UCSD-AML1 (cell line): ENCODE results near the gene MFSD1.

Experiments used
- DNase-seq: peaks from one replicate; lab custom pipeline; 2025; ENCODE audit not compliant: unreplicated experiment; lab: John Stamatoyannopoulos, UW

MFSD1 gene

GRCh38 chr3:158809642-158810041, 7.8 kb downstream of the MFSD1 start:
- DNase-seq, result no peak

- DNase-seq, result no peak
These were observed 9.2 kb downstream of the MFSD1 start for GRCh38 chr3:158810823-158811724.

DNA sequence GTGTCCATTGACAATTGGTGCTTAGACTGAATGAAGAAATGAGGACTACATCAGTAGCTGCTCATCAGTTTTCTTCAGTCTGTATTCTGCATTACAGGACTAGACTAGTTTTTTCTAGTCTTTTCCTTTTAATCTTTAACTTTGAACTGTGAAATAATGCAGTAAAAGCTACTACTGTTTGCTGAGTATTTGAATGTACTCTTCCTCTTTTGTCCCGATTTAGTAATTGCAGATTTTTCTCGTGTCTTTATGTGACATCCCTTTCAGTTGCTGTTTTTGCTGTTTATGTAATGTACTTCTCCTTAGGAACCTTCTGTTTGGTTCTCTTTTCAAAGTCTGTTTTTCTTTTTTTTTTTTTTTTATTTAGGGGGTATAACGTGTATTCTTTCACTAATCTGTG, 17.4 kb downstream of the MFSD1 start:
- DNase-seq, result no peak

GRCh38 chr3:158820521-158820920, 18.7 kb downstream of the MFSD1 start:
- no peak for DNase-seq

DNA sequence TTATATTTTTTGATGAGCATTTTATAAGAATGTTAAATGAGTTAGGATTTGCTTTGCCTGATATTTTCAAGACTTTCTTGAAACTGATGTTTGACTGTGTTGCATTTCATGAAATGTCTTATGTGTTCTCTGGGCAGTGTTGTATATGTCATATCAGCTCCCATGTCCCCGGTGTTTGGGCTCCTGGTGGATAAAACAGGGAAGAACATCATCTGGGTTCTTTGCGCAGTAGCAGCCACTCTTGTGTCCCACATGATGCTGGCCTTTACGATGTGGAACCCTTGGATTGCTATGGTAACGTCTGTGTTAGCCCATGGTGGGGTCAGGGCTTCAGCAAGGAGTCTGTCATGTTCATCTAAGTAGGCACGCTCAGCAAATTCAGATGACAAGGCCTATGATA, 20.0 kb downstream of the MFSD1 start:
- DNase-seq, result no peak

GRCh38 chr3:158823426-158823825, 21.6 kb downstream of the MFSD1 start:
- no peak for DNase-seq

- no peak for DNase-seq
These were observed 25.9 kb downstream of the MFSD1 start for GRCh38 chr3:158827773-158828172.

GRCh38 chr3:158830391-158830790, 28.5 kb downstream of the MFSD1 start:
- DNase-seq, result no peak

DNA sequence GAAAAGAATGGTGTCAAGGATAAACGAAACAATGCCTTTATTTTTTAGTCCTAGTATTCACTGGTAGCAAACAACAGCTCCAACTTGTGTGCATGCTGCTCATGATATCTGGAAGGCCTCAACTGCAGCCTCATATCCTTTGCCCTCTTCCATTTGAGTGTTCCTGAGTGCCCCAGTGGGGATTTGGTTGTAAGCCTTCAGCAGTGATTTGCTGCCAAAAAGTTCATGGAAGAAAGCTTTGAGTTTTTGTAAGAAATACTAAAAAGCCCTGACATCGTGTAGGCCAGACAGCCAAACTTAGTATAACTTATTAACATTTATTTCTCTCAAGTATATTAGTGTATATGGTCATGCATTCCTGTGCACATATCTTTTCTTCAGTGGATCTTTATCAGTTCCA, 30.0 kb downstream of the MFSD1 start:
- no peak for DNase-seq

- no peak for DNase-seq
These were observed 33.8 kb downstream of the MFSD1 start for GRCh38 chr3:158835631-158836030.

GRCh38 chr3:158836312-158836711, 34.5 kb downstream of the MFSD1 start:
- DNase-seq, result no peak

GRCh38 chr3:158837240-158837639, 35.4 kb downstream of the MFSD1 start:
- DNase-seq, result no peak

- no peak for DNase-seq
These were observed 38.1 kb downstream of the MFSD1 start for GRCh38 chr3:158839966-158840365.

DNA sequence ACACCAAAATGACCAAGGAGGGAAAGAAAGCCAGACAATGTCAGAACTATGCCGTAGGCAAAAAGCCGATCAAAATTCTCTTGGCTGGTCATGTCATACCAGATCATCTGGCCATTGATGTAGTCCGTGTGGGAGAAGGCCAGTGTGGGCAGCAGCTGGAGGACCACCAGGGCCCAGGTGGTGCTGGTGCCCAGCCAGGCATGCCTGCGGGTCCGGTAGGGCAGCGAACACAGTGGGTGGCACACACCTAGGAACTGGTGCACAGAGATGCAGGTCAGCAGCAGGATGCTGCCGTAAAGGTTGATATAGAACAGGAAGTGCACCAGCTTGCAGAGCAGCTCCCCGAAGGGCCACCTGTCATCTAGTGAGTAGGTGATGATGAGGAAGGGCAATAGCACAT, 39.5 kb downstream of the MFSD1 start:
- no peak for DNase-seq

DNA sequence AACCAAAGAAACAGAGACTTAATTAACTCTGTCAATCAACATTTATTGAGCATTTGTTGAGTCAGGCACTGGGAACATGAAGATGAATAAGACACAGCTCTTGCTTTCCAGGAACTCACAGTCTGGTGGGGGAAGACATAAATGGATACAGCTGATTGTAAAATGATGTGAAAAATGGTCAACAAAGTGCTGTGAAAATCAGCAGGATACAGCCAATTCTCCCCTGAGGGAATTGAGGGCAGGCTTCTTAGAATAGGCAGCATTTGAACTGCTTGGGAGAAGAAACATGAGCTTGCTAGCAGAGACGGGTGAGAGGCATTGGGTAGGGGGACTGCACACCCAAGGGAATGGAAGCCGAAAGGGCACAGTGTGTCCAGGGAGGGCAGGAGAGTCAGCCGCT, 41.1 kb downstream of the MFSD1 start:
- DNase-seq, result no peak

DNA sequence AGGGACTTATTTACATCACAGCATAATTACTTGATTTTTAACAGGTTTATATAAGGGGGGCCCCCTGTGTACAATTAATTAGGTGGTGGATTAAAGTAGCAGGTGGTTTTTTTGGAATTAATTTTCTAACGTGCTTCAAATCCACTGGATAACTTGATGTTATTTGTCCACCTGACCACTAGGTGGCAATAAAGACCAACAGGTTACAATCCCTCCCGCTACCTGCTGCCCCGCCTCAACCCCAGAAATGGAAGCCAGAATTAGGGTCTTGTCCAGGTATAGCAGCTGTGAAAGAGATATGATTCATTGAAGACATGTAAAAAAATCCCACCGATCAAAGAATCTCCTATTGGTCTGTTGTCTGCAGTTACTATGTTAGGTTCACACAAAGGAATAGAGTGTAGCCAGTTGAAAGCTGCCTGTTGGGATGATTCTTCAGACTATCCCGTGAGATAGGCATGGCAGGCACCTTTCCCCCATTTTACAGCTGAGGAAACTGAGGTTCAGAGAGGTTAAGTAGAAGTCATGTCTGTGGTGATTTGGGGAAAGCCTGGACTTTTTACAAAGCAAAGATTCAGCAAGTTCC, 44.0 kb downstream of the MFSD1 start:
- DNase-seq, result no peak

DNA sequence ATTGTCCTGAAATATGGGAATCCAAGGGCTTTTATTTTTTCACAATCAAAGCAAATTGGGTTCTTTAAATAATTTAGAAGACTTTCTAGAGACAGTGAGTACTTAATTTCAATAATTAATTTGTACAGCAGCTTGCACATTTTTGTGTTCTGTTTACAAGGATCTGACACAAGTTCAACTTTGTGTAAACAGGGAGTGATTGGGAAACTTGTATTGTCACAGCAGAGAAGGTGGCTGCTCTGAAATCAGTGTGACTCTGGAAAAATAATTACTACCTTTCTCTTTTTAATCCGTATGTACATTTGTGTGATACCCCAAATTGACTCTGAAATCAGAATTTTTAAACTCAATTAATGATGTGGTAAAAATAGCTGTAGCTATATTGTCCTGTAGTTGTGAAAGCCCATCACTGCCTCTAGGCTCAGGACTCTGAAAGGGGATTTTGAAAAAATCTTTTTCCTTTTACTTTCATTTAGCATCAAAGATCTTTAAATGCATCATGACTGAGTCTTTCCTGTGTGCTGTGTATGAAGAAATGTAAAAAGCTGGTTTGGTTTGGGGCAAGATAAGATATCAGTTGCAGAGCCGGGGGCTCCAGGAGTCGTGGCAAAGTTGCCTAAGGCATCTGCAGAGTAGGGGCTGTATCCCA, 45.1 kb downstream of the MFSD1 start:
- DNase-seq, result no peak

- DNase-seq, result no peak
These were observed 45.6 kb downstream of the MFSD1 start for GRCh38 chr3:158847452-158847821.

DNA sequence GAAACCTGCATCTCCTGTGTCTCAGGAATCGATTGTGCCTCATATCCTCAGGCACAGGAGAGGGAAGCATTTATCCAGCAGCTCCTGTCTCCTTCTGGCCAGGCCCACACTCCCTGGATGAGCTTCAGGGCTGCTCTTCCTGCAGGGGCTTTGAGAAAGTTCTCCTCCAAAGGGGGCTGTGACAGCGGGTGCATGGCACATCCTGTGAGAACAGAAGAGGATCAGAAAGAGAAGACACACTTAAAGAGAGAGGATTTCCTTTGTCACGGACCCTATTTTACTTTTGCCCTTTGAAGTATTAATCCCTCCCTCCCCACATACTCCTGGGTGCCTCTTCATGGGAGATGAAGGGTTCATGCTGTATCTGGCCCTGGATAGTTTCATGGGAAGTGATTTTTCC, 46.0 kb downstream of the MFSD1 start:
- no peak for DNase-seq

GRCh38 chr3:158849757-158850156, 47.9 kb downstream of the MFSD1 start:
- DNase-seq, result no peak

GRCh38 chr3:158859362-158859761, 57.5 kb downstream of the MFSD1 start:
- DNase-seq, result no peak

GRCh38 chr3:158863247-158863646, 61.4 kb downstream of the MFSD1 start:
- no peak for DNase-seq
